Measurements from ENCODE around the gene SPEF2. TPM values are rescaled to one million over a fixed set of nuclear protein-coding genes. Genes with fewer than 3 reads are reported as not detected.

SPEF2 gene
- total and polyA plus RNA-seq, 2 experiments from 2014 or later: 5.1 TPM

- no peak for DNase-seq (ENCODE audit: low spot score)
- H3K4me3 ChIP-seq: no peak overlapping the region
- H3K79me2 ChIP-seq: no peaks in the 10 kb centered on the region
- WGBS (ENCODE audit: low lambda C conversion rate, missing lambda C conversion rate): 94% methylated on average over 3 of the region's 3 CpGs
- H2AFZ ChIP-seq: no peak overlapping the region
- H4K20me1 ChIP-seq (ENCODE audit: insufficient read depth, poor library complexity, severe bottlenecking): no peaks in the 10 kb centered on the region
- no peak overlapping the region for H3K27ac ChIP-seq
- H3K4me1 ChIP-seq (ENCODE audit: insufficient read depth): no peaks in the 10 kb centered on the region
- no peaks in the 10 kb centered on the region for H3K36me3 ChIP-seq (replicated peaks; ENCODE audit: insufficient read depth, low read depth)
- H3K9me2 ChIP-seq (replicated peaks; ENCODE audit: insufficient read depth): no peaks in the 10 kb centered on the region
- no peak for TF ChIP-seq EZH2phosphoT487 (IDR thresholded peaks at IDR 0.05; ENCODE audit: low read depth, severe bottlenecking, unreplicated experiment)
- TF ChIP-seq CTCF (IDR thresholded peaks at IDR 0.05; ENCODE audit: poor library complexity): no peak
- TF ChIP-seq EZH2 (IDR thresholded peaks at IDR 0.05; ENCODE audit: borderline replicate concordance): no peak
- no peak overlapping the region for H3K4me2 ChIP-seq
- H3K9me3 ChIP-seq (ENCODE audit: low read depth): no peaks in the 10 kb centered on the region
- H3K27me3 ChIP-seq: no peaks in the 10 kb centered on the region
Measured at GRCh38 chr5:35644543-35644942, 26.9 kb downstream of the SPEF2 start.

- H3K79me2 ChIP-seq: no peaks in the 10 kb centered on the region
- no peak for DNase-seq (ENCODE audit: low spot score)
- no peaks in the 10 kb centered on the region for H4K20me1 ChIP-seq (ENCODE audit: insufficient read depth, poor library complexity, severe bottlenecking)
- H3K4me3 ChIP-seq: no peak overlapping the region
- H3K27me3 ChIP-seq: no peaks in the 10 kb centered on the region
- H3K36me3 ChIP-seq (replicated peaks; ENCODE audit: insufficient read depth, low read depth): no peaks in the 10 kb centered on the region
- H2AFZ ChIP-seq: no peak overlapping the region
- H3K4me2 ChIP-seq: no peak overlapping the region
- TF ChIP-seq EZH2phosphoT487 (IDR thresholded peaks at IDR 0.05; ENCODE audit: low read depth, severe bottlenecking, unreplicated experiment) (no peak), EZH2 (IDR thresholded peaks at IDR 0.05; ENCODE audit: borderline replicate concordance) (no peak), CTCF (IDR thresholded peaks at IDR 0.05; ENCODE audit: poor library complexity) (no peak)
- WGBS (ENCODE audit: low lambda C conversion rate, missing lambda C conversion rate): 100% methylated on average over 1 of the region's 1 CpG
- no peaks in the 10 kb centered on the region for H3K9me2 ChIP-seq (replicated peaks; ENCODE audit: insufficient read depth)
- H3K27ac ChIP-seq: no peak overlapping the region
- no peaks in the 10 kb centered on the region for H3K4me1 ChIP-seq (ENCODE audit: insufficient read depth)
- no peaks in the 10 kb centered on the region for H3K9me3 ChIP-seq (ENCODE audit: low read depth)
Measured at GRCh38 chr5:35647128-35647527, 29.5 kb downstream of the SPEF2 start.

- no peak overlapping the region for H2AFZ ChIP-seq
- WGBS (ENCODE audit: low lambda C conversion rate, missing lambda C conversion rate): 96% methylated on average over 1 of the region's 1 CpG
- no peaks in the 10 kb centered on the region for H3K4me1 ChIP-seq (ENCODE audit: insufficient read depth)
- no peak overlapping the region for H3K4me2 ChIP-seq
- no peaks in the 10 kb centered on the region for H3K36me3 ChIP-seq (replicated peaks; ENCODE audit: insufficient read depth, low read depth)
- H4K20me1 ChIP-seq (ENCODE audit: insufficient read depth, poor library complexity, severe bottlenecking): no peaks in the 10 kb centered on the region
- H3K27ac ChIP-seq: no peak overlapping the region
- DNase-seq (ENCODE audit: low spot score): no peak
- no peak overlapping the region for H3K4me3 ChIP-seq
- TF ChIP-seq EZH2 (IDR thresholded peaks at IDR 0.05; ENCODE audit: borderline replicate concordance) (no peak), EZH2phosphoT487 (IDR thresholded peaks at IDR 0.05; ENCODE audit: low read depth, severe bottlenecking, unreplicated experiment) (no peak), CTCF (IDR thresholded peaks at IDR 0.05; ENCODE audit: poor library complexity) (no peak)
- no peaks in the 10 kb centered on the region for H3K79me2 ChIP-seq
- H3K9me2 ChIP-seq (replicated peaks; ENCODE audit: insufficient read depth): no peaks in the 10 kb centered on the region
- no peaks in the 10 kb centered on the region for H3K9me3 ChIP-seq (ENCODE audit: low read depth)
- no peaks in the 10 kb centered on the region for H3K27me3 ChIP-seq
Measured at GRCh38 chr5:35647712-35648111, 30.0 kb downstream of the SPEF2 start.
